Stimulated activated naive CD4-positive, alpha-beta T cell (primary cell): ENCODE results near the gene ABCB11.
"Not testable (repeated sequence)": the region's sequence is repeated elsewhere in the genome, so short reads cannot be mapped to it uniquely, and the experiment has no call there.

Experiments
- DNase-seq, 6 experiments: peaks; one replicate each; lab custom pipeline; 2025; lab: John Stamatoyannopoulos, UW

The ABCB11 gene

DNA sequence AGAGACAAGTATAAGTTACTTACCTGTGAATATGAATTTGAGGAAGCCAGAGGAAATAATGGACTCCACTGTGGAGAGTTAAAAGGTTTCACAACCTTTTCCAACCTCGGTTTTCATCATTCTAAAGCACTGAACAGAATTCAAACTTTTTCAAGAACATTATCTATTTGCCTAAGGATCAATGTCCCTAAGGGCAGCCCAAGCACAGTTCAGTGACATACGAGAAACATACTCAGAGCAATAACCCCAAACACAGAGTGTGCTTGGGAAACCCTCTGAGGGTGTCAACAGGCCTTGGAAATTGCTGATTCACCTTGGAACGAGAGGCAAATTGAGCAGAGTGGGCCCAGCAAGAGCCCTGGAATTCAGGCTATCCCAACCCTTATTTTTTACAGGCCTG is at the start of gene ABCB11:
ABCB11 (minus strand) TSS at position 123 of the 400 bp plus-strand sequence. CDS start 13,199 bp downstream, outside the sequence.
- no peak for DNase-seq

DNA sequence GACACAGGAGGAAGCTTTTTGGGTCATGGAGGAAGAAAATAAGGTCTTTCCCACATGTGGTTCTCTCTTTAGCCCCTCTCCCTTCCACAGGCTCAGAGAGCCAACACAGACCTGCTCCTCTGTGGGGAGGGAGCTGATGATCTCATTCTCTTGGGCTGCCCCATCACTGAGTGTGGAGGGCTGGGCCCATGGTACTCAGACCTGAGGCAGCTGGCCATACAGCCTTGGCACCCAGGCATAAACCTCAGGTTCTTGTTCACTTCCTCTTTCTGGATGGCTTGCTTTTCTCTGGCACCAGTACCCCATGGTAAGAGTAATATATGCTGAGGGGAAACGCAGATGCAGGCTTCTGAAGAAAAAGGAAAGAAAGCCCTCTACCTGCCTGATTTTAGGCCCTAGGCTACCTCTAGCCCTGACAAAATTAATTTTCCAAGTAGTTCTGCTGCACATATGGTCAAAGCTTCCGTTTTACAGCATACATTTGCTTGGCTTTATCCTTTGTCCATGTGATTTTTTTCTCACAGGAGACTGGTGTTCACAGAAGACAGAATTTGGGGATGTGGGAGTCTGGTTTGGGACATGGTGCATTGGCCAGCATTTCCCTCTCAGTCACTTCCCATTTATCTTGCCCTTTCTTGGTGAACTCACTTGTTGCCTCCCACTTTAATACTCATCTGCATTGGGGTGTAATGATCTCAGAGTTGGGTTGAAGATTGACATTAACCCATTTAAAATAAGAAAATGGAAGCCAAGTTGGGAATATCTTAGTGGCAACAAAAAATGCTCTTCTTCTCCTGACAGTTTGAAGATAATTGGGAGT is 49.3 kb upstream of the ABCB11 start:
- DNase-seq = no peak

DNA sequence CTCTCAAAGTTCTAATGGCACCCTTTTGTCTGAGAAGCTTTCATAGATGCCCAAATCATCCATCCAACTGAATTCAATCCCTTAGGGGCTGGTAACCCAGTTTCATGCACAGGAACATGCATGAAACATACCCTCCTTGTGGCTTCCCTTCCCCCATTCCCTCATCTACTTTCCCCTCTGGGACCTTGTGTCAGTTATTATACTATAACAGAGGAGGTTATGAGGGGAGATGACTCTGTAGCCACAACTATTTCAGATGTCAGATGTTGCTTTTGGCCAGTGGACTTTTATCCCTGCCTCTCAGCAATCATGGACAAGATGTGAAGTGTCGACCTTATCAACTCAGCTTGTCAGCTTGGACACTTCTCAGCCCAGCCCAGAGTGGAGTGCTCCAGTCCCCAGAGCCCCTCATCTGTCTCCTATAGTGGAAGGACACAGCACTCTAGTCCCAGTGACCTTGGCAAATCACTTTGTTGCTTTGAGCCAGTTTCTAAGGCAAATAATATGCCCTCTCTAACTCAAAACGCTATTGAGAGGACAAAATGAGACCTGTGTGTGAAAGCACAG is 46.6 kb upstream of the ABCB11 start:
- DNase-seq = no peak

DNA sequence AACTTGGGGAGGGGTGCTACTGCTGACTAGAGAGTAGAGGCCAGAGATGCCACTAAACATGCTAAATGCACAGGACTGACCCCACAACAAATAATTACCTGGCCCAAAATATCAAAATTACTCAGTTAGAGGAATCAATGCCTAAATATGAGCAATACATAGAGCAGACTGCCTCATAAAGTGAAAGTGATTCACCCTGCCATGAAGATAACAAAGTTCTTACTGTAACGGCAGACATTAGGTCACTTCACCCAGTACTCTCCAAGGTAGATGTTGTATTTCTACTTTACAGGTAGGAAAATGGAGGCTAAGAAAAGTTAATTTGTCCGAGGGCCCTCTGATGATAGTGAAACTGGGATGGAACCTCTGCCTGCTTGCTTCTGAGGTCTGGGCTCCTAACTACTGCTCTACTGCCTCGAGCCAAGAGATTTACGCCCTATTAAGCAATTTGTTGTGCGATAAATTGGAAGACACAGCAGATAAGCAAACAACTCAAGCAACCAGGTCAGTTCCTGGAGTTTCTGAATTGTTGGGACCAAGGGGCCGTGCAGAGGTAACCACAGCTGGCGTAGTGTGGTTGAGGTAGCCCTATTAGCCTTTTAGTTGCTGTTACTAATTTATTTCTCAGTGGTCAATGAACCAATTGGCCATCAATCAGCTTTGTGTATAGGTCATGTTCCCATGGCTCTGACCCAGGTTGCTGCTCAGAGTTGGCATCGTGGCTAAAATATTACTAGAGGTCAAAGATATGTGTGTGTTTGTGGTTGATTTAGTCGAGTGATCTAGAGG is 43.0 kb upstream of the ABCB11 start:
- DNase-seq = no peak

DNA sequence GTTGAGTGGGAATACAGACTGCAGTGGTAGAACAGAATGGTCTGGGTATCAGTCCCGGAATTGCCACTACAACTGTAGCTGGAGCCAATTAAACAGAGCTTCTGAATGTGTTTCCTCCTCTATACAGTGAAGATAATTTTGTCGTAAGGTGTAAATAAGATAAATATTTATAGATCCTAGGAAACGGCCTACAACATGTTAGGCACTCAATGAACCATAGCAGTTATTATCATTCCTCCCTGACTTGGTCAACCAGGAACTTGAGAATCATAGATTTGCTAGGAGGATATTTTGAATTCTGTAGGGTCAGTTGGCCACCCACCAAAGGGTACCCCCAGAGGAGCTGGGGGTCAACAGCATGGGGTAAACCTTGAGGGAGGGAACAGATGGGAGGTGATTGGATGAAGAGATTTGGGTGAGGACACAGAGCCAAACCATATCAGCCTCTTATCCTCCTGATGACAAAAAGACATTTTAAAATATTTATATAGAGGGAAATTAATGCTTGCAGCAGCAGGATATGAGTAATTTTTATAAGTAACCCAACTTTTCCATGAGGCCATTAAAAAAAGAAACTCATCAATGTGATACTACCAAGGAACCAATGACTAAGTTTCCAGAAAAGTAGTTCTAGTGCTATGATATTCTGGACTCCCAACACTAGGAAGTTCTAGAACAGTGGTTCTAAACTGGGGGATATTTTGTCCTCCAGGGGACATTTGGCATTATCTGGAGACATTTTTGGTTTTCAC is 42.3 kb upstream of the ABCB11 start:
- no peak for DNase-seq

DNA sequence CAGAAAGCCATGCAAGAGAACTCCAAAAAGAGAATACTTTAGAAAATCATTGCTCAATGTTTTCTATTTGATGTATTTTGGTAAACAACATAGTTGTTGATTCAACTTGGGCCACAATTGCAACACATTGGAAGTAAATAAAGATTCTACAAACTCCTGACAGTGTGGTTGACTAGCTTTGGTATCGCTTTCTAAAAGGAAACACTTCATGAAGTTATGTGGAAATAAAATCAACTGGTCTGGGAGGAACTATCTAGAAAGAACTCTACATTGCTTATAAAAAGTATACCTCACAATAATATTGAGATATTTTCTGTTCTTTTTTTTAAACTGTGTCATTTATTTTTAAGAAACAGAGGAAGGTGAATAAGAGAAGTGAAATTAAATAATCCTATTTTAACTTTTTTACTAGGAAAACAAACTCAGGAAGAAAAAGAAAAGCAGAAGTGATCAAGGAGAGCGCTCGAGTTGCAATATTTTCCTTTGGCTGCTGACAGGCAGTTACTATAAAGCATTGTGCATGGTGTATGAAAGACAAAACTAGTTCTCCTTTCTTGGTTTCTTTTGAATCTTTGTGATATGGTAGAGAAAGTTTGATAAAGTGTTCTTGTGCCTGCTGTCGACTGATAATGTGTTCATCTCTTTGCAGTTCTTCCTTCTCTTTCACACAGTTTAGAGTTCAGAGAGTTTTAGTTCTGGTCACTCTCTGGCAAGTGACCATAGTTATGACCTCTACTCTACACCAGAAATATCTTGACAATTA is 41.2 kb upstream of the ABCB11 start:
- DNase-seq = no peak

DNA sequence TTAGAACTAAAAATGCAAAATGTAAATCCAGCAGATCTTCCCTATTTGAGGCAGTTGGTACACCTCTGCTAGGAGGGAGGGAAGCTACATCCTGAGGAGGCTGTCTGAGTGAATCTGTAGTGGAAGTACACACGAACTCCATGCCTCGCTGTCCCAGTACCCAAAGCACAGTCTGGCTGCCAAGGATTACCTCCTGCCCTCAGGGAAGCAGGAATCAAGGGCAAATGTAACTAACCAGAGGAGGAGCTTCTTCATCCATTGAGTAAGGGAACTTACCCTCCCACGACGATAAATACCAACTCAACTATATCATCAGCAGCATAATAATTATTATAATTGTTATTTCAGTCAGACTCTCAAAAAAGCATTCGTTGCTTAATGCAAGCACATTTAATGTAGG is 40.3 kb upstream of the ABCB11 start:
- no peak for DNase-seq

DNA sequence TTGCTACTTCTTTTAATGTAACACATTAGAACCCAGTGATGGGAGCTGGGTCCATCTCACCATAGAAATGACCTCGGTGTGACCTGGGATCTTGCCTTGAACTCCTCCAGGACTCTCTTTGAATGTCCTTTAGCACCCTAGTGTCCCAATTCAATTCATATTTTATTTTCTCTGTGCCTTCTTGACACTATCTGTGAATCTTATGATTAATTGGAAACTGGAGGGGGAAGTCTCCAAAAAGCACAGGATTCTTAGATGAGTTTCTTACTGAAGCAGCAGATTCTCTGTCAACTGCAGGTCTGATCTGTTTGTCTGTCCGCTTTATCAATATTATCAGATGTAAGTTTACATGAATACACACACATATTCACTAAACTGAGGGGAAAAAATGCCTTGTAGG is 38.7 kb upstream of the ABCB11 start:
- no peak for DNase-seq

DNA sequence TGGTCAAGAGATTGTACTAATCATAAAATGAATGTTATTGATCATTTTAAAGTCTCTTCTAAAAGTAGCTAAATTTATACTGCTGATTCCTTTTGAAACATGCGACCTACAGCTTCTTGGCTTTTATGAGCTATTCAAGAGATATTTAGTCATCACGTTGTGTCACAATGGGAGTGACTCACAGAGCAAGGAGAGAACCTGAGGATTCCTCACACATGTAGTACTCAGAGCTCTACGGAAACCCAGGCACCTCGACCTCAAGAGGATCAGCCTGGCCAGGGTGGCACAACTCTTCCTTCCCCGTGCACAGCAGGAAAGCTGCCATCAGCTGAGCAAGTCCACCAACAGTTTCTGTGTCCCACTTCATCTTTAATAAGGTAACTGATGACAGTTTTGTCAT is 38.2 kb upstream of the ABCB11 start, which contains the start of gene DHRS9:
DHRS9 (plus strand) TSS at position 223 of the 400 bp plus-strand sequence. CDS start 12,019 bp downstream, outside the sequence.
- no peak for DNase-seq

DNA sequence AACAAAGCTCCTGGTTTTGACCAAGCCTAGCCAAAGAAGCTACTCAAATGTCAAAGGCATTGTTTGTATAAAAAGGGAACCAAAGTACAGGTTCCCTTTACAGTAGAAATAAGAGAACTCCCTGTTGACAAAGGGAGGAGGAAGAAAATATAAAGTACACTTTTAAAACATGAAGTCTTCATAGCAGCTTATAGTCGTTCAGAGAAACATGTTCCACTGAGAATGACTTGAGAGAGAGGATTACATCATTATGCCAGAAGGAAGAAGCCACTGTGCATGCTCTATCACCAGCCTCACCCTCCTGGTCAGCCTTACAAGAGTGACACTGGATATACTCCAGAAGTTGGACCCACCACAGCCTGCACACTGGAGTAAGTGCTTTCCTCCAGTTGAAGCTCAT is 35.8 kb upstream of the ABCB11 start:
- no peak for DNase-seq

DNA sequence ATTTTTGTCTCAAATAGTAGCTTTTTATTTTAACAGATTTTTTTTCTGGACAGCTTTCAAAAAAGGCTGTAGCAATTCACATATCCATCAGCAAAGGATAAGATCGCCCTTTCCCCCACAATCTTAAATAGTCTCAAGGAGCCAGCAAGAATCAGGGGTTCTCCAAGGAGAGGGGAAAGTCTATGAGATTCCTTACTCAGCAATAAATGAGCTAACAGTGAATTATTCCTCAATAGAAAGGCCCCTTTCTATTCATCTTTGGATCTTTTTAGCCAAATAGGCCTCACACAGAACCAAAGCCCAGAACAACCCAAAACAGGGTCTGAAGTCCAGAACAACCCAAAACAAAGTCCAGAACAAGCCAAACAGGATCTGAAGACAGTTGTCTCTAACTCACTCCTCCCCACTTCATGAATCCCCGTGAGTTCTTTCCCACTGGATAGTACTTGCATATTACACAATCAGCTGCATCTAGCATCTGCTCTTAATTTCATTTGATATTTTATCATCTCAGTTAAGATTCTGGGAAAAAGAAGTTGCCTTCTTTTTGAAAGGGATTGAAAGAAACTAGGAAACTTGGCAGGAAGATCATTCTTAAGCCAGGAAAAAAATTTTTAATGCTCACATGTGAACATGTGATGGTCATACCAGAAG is 34.9 kb upstream of the ABCB11 start:
- DNase-seq = no peak

DNA sequence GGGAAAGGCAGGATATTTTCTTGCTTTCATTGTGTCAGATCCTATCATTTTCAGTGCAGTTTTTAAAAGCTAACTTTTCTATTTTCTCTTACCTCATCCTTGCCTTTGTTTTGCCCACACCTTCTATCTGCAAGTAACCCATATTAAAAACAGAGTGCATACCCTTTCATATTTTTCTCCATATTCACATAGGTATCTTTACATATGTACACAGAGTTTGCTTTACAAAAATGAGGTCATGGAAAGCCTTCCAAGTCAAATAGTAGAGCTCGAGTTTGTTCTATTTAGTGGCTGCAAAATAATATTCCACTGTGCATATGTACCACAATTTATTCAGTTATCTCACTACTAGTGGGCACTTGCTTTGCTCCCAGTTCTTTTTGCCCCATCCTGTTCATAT is 34.3 kb upstream of the ABCB11 start:
- DNase-seq = no peak

DNA sequence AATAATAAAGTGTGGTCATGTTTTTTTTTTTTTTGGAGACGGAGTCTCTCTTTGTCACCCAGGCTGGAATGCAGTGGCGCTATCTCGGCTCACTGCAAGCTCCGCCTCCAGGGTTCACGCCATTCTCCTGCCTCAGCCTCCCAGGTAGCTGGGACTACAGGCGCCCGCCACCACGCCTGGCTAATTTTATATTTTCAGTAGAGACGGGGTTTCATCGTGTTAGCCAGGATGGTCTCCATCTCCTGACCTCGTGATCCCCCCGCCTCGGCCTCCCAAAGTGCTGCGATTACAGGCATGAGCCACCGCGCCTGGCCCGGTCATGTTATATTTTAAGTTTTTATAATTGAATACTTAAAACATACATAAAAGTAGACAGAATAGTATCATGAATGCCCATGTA is 33.1 kb upstream of the ABCB11 start:
- not testable (repeated sequence) for DNase-seq

DNA sequence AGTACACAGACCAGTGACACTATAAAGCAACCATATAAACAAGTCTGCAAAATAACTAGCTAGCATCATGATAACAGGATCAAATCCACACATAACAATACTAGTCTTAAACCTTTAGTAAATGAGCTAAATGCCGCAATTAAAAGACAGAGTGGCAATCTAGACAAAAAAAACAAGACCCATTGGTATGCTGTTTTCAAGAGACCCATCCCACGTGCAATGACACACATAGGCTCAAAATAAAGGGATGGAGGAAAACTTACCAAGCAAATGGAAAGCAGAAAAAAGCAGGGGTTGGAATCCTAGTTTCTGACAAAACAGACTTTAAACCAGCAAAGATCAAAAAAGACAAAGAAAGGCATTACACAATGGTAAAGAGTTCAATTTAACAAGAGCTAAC is 23.5 kb upstream of the ABCB11 start:
- DNase-seq = not testable (repeated sequence)

DNA sequence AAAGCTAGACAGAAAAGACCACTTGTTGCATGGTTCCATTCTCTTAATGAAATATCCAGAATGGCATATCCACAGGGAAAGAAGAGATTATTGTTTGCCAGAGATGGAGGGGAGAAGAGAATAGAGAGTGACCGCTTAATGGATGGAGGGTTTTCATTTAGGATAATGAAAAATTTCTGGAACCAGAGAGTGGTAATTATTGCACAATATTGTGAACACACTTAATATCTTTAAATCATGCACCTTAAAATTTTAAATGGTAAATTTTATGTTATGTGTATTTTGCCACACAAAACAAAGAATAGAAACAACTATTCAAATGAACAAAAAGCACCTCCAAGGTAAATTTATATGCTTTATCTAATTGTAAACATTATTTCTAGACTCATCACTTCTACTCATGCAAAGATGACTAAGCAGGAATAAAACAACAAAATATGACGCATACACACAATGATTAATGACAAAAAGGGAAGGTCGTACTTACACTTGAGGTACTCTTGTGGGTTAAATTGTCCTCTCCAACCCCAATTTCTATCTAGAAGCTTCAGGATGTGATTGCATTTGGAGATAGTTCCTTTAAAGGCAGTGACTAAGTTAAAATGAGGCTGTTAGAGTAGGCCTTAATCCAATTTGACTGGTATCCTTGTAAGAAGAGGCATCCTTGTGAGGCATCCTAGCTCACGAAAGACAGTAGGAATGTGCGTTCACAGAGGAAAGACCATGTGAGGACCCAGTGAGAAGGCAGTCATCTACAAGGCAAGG is 19.5 kb upstream of the ABCB11 start:
- no peak for DNase-seq

DNA sequence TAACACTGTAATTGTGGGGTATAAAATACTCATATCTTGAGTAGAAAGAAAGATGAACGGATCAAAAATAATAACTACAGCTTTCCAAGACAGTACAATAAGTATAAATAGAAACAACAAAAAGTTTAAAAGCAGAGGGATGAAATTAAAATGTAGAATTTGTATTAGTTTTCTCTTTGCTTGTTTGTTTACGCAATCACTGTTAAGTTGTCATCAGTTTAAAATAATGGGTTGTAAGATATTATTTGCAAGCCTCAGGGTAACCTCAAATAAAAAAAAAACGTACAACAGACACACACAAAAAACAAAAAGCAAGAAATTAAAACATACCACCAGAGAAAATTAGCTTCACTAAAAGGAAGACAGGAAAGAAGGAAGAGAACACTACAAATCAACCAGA is 18.0 kb upstream of the ABCB11 start:
- no peak for DNase-seq

DNA sequence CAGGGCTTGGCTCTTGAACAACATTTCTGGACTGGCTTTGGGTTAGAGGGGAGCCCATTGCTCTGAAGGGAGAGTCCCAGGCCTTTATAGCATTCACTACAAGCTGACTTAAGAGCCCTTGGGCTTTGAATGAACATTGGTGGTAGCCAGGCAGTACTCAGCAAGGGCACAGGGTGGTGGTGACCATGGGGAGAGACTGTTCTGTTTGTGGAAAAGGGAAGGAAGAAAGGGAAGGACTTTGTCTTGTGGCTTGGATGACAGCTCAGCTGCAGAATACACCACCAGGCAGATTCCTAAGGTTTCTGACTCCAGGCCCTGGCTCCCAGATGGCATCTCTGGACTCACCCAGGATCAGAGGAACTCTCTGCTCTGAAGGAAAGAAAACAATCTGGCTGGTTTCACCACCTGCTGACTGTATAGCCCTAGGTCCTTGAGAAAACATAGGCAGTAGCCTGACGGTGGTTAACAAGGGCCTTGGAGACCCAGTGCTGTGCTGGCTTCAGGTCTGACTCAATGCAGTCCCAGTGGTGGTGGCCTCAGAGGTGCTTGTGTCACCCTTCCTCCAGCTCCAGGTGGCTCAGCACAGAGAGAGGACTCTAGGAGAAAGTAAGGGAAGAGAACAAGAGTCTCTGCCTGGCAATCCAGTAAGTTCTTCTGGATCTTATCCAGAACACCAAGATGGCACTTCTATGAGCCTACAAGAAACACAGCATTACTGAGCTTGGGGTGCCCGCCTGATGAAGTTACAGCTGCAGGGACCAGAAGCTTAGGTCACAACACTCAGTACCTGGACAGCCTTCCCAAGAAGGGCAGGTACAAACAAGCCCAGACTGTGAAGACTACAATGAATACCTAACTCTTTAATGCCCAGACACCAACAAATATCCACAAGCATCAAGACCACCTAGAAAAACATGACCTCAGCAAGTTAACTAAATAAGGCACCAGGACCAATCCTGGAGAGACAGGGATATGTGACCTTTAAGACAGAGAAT is 16.4 kb upstream of the ABCB11 start:
- DNase-seq = no peak

DNA sequence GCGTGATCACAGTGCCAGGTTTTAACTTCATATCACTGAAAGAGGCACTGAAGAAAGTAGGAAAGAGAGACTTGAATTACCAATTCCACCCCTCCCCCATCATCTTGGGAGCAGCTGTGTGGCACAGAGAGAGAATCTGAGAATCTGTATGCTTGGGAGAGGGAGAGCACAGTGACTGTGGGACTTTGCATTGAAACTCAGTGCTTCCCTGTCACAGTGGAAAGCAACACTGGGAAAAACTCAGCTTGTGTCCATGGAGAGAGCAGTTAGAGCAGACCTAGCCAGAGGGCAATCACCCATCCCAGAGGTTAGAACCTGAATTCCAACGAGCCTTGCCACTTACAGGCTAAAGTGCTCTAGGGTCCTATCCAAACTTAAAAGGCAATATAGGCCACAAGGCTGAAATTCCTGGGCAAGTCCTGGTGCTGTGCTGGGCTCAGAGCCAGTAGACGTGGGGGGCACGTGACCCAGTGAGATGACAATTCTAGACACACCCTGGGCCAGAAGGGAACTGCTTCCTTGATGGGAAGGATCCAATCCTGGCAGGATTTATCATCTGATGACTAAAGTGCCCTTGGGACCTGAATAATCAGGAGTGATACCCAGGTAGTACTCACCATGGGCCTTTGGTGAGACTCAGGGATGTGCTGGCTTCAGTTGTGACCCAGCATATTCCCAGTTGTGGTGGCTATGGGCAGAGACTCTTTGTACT is 15.5 kb upstream of the ABCB11 start:
- DNase-seq = no peak
